Hepatocyte (in vitro differentiated cells): ENCODE measurements around the gene RUSF1.

Source experiments
- CTCF ChIP-seq: fragments of 200-600 bp; sonication (generic); IDR thresholded peaks from 2 replicates; pipeline ENCODE4 v1.5.1; 2016; ENCODE audit warnings: antibody characterized with exemption, mild to moderate bottlenecking; ENCODE audit not compliant: poor library complexity
- EZH2 ChIP-seq: fragments of 200-600 bp; sonication (generic); IDR thresholded peaks from 2 replicates; pipeline ENCODE4 v1.6.1; 2016; ENCODE audit warnings: antibody characterized with exemption, mild to moderate bottlenecking, borderline replicate concordance
- EZH2phosphoT487 ChIP-seq: fragments of 200-600 bp; sonication (generic); IDR thresholded peaks from one replicate; pipeline ENCODE4 v1.6.1; 2018; ENCODE audit warnings: antibody characterized with exemption, mild to moderate bottlenecking, low read depth, moderate library complexity; ENCODE audit not compliant: unreplicated experiment, severe bottlenecking

DNA sequence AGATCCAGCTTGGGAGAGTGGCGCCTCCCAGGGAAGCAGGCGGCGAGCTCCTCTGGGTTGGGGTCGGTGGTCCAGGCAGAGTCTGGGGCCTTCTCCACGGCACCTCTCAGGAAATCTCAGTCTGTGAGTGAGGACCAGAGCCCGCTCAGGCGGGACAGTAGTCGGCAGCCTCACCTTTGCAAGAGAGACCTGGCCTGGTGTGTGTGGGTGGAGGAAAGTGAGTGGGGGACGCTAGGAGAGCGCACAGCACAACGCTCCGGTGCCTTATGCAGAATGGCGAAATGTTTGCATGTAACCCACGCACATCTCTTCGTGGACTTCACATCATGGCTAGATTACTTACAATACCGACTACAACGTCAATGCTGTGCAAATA lies 21.7 kb upstream of the RUSF1 start:
- TF ChIP-seq CTCF, result no peak
- TF ChIP-seq EZH2, result no peak
- TF ChIP-seq EZH2phosphoT487, result no peak
